Measurements from ENCODE around the gene RTTN.

GRCh38 chr18:70194227-70194890, 11.1 kb downstream of the RTTN start:
- TF ChIP-seq, protein P1, sequence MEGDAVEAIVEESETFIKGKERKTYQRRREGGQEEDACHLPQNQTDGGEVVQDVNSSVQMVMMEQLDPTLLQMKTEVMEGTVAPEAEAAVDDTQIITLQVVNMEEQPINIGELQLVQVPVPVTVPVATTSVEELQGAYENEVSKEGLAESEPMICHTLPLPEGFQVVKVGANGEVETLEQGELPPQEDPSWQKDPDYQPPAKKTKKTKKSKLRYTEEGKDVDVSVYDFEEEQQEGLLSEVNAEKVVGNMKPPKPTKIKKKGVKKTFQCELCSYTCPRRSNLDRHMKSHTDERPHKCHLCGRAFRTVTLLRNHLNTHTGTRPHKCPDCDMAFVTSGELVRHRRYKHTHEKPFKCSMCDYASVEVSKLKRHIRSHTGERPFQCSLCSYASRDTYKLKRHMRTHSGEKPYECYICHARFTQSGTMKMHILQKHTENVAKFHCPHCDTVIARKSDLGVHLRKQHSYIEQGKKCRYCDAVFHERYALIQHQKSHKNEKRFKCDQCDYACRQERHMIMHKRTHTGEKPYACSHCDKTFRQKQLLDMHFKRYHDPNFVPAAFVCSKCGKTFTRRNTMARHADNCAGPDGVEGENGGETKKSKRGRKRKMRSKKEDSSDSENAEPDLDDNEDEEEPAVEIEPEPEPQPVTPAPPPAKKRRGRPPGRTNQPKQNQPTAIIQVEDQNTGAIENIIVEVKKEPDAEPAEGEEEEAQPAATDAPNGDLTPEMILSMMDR (IDR thresholded peaks at IDR 0.05), result no peak
- no peak for TF ChIP-seq POLR2A (IDR thresholded peaks at IDR 0.05)

All from testis (tissue), 2 donors.